A549 (cell line): ENCODE results near the gene HOXA4. TPM values are rescaled to one million over a fixed set of nuclear protein-coding genes. Genes with fewer than 3 reads are reported as not detected.

Source experiments
- ATAC-seq, 2 experiments: fragments of 200-7000 bp in 1 of 2; fragments of >200 bp in 1 of 2; cut with Nextera tagmentation in 1 of 2; cut with Tn5 transposase in 1 of 2; 3 replicates each; pipeline versions ENCODE4 v1.8.0 to v1.9.1; 2018 to 2020; ENCODE audit warnings: mild to moderate bottlenecking in 1 of 2, moderate library complexity in 1 of 2
- CTCF ChIA-PET: fragments of 300-600 bp; sonication (Branson Sonifier 250); formaldehyde crosslinking; extraction: SDS; loops from one replicate; lab custom pipeline; 2021; ENCODE audit warnings: antibody characterized with exemption, inconsistent platforms; lab: Yijun Ruan, JAX
- POLR2A ChIA-PET: fragments of 350-600 bp; formaldehyde crosslinking; extraction: SDS; loops from one replicate; lab custom pipeline; 2021; ENCODE audit warnings: antibody characterized with exemption, inconsistent platforms; lab: Yijun Ruan, JAX
- DNase-seq, 2 experiments: peaks; one replicate each; pipeline versions ENCODE4 v3.0.0 to v3.0.0-alpha.2; 2011 to 2016; ENCODE audit warnings: low read depth in 1 of 2, low spot score in 1 of 2
- FAIRE-seq: peaks from 2 replicates; lab custom pipeline; 2011; peaks lifted over from hg19 to GRCh38; lab: Jason Lieb, UNC
- H3K27ac ChIP-seq, 2 experiments: fragments of >200 bp; sonication (Bioruptor Twin); formaldehyde crosslinking; 3 replicates each; pipeline ENCODE4 v1.5.1; 2016 to 2017
- H3K4me1 ChIP-seq: fragments of >200 bp; sonication (Bioruptor Twin); formaldehyde crosslinking; 3 replicates; pipeline ENCODE4 v1.6.1; 2016
- H3K4me2 ChIP-seq: fragments of >200 bp; sonication (Bioruptor Twin); formaldehyde crosslinking; 3 replicates; pipeline ENCODE4 v1.6.1; 2016
- H3K4me3 ChIP-seq: fragments of >200 bp; sonication (Bioruptor Twin); formaldehyde crosslinking; 3 replicates; pipeline ENCODE4 v1.5.1; 2016
- H3K9me3 ChIP-seq: fragments of >200 bp; sonication (Bioruptor Twin); formaldehyde crosslinking; 3 replicates; pipeline ENCODE4 v1.6.1; 2016
- EHF ChIP-seq: fragments of 250-450 bp; sonication (Bioruptor Pico); IDR thresholded peaks from 2 replicates; pipeline ENCODE4 v1.5.0; 2020; ENCODE audit warnings: mild to moderate bottlenecking
- EP300 ChIP-seq, 2 experiments: fragments of >200 bp; sonication (Bioruptor Twin); formaldehyde crosslinking; IDR thresholded peaks; 2 replicates in 1 of 2; 3 replicates in 1 of 2; pipeline ENCODE4 v1.6.1; 2016 to 2017
- FOXS1 ChIP-seq: fragments of 250-450 bp; sonication (Bioruptor Pico); IDR thresholded peaks from 2 replicates; pipeline ENCODE4 v1.5.0; 2020; ENCODE audit warnings: mild to moderate bottlenecking, moderate library complexity
- HDAC2 ChIP-seq: fragments of 200-600 bp; sonication (generic); IDR thresholded peaks from 2 replicates; pipeline ENCODE4 v1.6.1; 2016
- HOXA7 ChIP-seq: fragments of 250-450 bp; sonication (Bioruptor Pico); IDR thresholded peaks from 2 replicates; pipeline ENCODE4 v1.5.0; 2020; ENCODE audit warnings: mild to moderate bottlenecking, moderate library complexity
- NFE2L2 ChIP-seq: fragments of 150-350 bp; conservative IDR thresholded peaks from 2 replicates; pipeline ENCODE4 v1.6.1; 2014; ENCODE audit warnings: low read length
- PBX3 ChIP-seq: IDR thresholded peaks from 2 replicates; pipeline ENCODE4 v1.6.1; 2012
- POLR2A ChIP-seq: IDR thresholded peaks from 2 replicates; pipeline ENCODE4 v1.6.1; 2012; ENCODE audit warnings: mild to moderate bottlenecking, low read length
- POLR2AphosphoS2 ChIP-seq: conservative IDR thresholded peaks from 2 replicates; pipeline ENCODE4 v1.6.1; 2012; ENCODE audit warnings: low read length, improper control_type of control experiment, inconsistent platforms
- RCOR1 ChIP-seq: fragments of 150-350 bp; IDR thresholded peaks from 2 replicates; pipeline ENCODE4 v1.6.1; 2014; ENCODE audit warnings: antibody characterized with exemption, low read length, low read depth
- REST ChIP-seq: fragments of 200-600 bp; sonication (generic); IDR thresholded peaks from 2 replicates; pipeline ENCODE4 v1.6.1; 2016; ENCODE audit warnings: antibody characterized with exemption, mild to moderate bottlenecking, moderate library complexity
- RNF2 ChIP-seq: fragments of 200-600 bp; sonication (generic); IDR thresholded peaks from 2 replicates; pipeline ENCODE4 v1.6.1; 2016; ENCODE audit warnings: low read depth, mild to moderate bottlenecking, antibody characterized with exemption, moderate library complexity, borderline replicate concordance
- SMC3 ChIP-seq: fragments of >200 bp; sonication (Bioruptor Twin); formaldehyde crosslinking; IDR thresholded peaks from 3 replicates; pipeline ENCODE4 v1.6.1; 2018; ENCODE audit warnings: inconsistent platforms
- TFCP2L1 ChIP-seq: fragments of 250-450 bp; sonication (Bioruptor Pico); IDR thresholded peaks from 2 replicates; pipeline ENCODE4 v1.5.0; 2021; ENCODE audit warnings: mild to moderate bottlenecking
- TP53 ChIP-seq: fragments of 250-450 bp; sonication (Bioruptor Pico); IDR thresholded peaks from 2 replicates; pipeline ENCODE4 v1.5.0; 2021; ENCODE audit warnings: mild to moderate bottlenecking, moderate library complexity
- USF2 ChIP-seq: fragments of 450-650 bp; IDR thresholded peaks from 2 replicates; pipeline ENCODE4 v1.6.1; 2014; ENCODE audit warnings: antibody characterized with exemption
- ZC3H11A ChIP-seq: fragments of 450-650 bp; IDR thresholded peaks from 2 replicates; pipeline ENCODE4 v1.6.1; 2014; ENCODE audit warnings: antibody characterized with exemption, mild to moderate bottlenecking
- ZSCAN20 ChIP-seq: fragments of 250-450 bp; sonication (Bioruptor Pico); IDR thresholded peaks from 2 replicates; pipeline ENCODE4 v1.8.0; 2022; ENCODE audit warnings: mild to moderate bottlenecking, moderate library complexity
- WGBS: methylation state at CpG from one replicate; pipeline ENCODE4 v1.1.6; 2017; ENCODE audit errors: missing lambda C conversion rate; 5-methylcytosine and 5-hydroxymethylcytosine counted together
- polyA plus RNA-seq, 4 experiments: library from polyadenylated mRNA; depleted of rRNA in 3 of 4; stranded (reverse); fragments of >200 nt; fragmentation: RNase III in 1 of 4; extraction: RNeasy Plus Mini Kit Qiagen cat#74134 plus additional on column Dnase treatment in 1 of 4; gene quantifications; 2 replicates in 3 of 4; 3 replicates in 1 of 4; pipeline ENCODE4 v1.2.3, GENCODE V29; 2011 to 2017
- TF ChIP-seq, protein P1 (sequence below): fragments of >200 bp; sonication (Bioruptor Twin); formaldehyde crosslinking; IDR thresholded peaks from 3 replicates; pipeline ENCODE4 v1.5.1; 2016

HOXA4 gene
- polyA plus RNA-seq, 2 of the 4 experiments (the other 2 are of a cell fraction) = 2.1 to 2.6 TPM

- ChIA-PET POLR2A (interaction anchor here (0.5 to 3.4 kb wide), 4 partner anchors 11 to 234 kb away, joined by 3 to 20 read pairs (median 7); no protein-coding TSS in a partner anchor), CTCF (interaction anchor here (0.6 to 3.8 kb wide), 13 partner anchors 8 to 1205 kb away, joined by 3 to 20 read pairs (median 3); no protein-coding TSS in a partner anchor)
- WGBS = 86% methylated on average over 35 of the region's 35 CpGs
- ATAC-seq (no peak), DNase-seq (no peak), FAIRE-seq (no peak)
- peak overlapping the region; percentile 91 for H3K4me3 ChIP-seq
- peaks cover 18% of the 10 kb centered on the region for H3K4me1 ChIP-seq
- no peak for TF ChIP-seq ZC3H11A
- TF ChIP-seq REST = no peak
- TF ChIP-seq POLR2AphosphoS2 = no peak
- no peak for TF ChIP-seq HOXA7
- TF ChIP-seq EHF (CRISPR knock-in tag) = no peak
- TF ChIP-seq TP53 (CRISPR knock-in tag) = no peak
- TF ChIP-seq FOXS1 (CRISPR knock-in tag) = no peak
- TF ChIP-seq POLR2A = no peak
- no peak for TF ChIP-seq RCOR1
- TF ChIP-seq USF2 = no peak
- TF ChIP-seq ZSCAN20 = no peak
- no peak for TF ChIP-seq PBX3
- no peak for TF ChIP-seq NFE2L2
- no peak for TF ChIP-seq EP300 (IDR thresholded peaks at IDR 0.05)
- H3K4me2 ChIP-seq = peak overlapping the region; percentile 82
- peak overlapping the region; percentile 91 to 93 for H3K27ac ChIP-seq
- H3K9me3 ChIP-seq = no peaks in the 10 kb centered on the region
These were observed 32.6 kb downstream of the HOXA4 start for GRCh38 chr7:27097686-27098577.

DNA sequence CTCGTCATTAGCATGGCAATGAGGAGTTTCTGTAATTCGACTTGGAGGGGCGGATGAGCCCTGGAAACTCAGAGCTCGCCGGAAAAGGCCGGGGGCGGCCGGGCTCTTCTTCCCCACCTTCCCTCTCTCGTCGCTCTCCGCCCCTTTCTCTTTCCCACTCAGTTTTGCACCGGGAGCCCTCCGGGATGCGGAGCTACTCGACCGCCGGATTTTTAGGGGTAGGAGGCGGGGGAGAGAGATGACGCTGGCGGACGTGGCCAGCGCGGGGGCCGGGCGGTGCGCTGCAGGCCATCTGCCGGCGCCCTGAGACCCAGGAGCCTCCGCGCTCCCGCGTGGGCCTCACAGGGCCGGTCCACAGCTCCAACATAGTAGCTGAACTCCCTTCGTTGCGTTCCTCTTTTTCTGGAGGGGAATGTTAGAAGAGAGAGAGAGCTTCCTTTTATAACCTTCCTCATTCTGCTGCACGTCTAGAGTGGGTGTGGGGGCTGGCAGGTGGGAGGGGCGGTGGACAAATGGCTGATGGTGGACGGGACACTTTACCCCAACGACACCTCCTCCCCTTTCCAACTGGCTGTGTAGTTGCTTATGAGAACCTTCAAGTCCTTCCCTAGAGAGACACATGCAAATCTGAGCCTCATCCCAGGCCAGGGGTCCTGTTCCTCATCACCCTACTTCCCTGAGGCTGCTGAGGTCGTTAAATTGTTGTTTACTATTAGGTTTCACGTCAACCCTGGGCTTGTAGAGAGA lies 33.6 kb downstream of the HOXA4 start:
- Histone ChIP-seq H3K27ac (peak overlapping the region; percentile 91 to 93), H3K4me3 (peak overlapping the region; percentile 91), H3K4me1 (peaks cover 18% of the 10 kb centered on the region), H3K9me3 (no peaks in the 10 kb centered on the region), H3K4me2 (peak overlapping the region; percentile 82)
- TF ChIP-seq, protein P1, sequence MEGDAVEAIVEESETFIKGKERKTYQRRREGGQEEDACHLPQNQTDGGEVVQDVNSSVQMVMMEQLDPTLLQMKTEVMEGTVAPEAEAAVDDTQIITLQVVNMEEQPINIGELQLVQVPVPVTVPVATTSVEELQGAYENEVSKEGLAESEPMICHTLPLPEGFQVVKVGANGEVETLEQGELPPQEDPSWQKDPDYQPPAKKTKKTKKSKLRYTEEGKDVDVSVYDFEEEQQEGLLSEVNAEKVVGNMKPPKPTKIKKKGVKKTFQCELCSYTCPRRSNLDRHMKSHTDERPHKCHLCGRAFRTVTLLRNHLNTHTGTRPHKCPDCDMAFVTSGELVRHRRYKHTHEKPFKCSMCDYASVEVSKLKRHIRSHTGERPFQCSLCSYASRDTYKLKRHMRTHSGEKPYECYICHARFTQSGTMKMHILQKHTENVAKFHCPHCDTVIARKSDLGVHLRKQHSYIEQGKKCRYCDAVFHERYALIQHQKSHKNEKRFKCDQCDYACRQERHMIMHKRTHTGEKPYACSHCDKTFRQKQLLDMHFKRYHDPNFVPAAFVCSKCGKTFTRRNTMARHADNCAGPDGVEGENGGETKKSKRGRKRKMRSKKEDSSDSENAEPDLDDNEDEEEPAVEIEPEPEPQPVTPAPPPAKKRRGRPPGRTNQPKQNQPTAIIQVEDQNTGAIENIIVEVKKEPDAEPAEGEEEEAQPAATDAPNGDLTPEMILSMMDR = no peak
- TF ChIP-seq HDAC2 (no peak), SMC3 (peak; percentile 4; the same call in 1 of the 3 replicates), RNF2 (no peak), TFCP2L1 (CRISPR knock-in tag) (no peak)
- FAIRE-seq (no peak), DNase-seq (no peak), ATAC-seq (peak; percentile 48 to 55; a peak in 5 of 6 replicates)
- ChIA-PET CTCF (interaction anchor here (0.6 to 3.2 kb wide), 13 partner anchors 9 to 414 kb away, joined by 3 to 20 read pairs (median 4); no protein-coding TSS in a partner anchor), POLR2A (interaction anchor here (1.0 to 3.4 kb wide), 7 partner anchors 9 to 234 kb away, joined by 3 to 20 read pairs (median 8); partner anchors contain the start of gene SKAP2)
- 2% methylated on average over 40 of the region's 41 CpGs for WGBS
